Measurements from ENCODE around the gene PTPN7. TPM values are rescaled to one million over a fixed set of nuclear protein-coding genes. Genes with fewer than 3 reads are reported as not detected.
A peak's percentile ranks its signal among the peaks of the same experiment; 100 is the strongest.

The PTPN7 gene
- total RNA-seq, 4 donors from 2014 or later: 1.9 to 5.5 (median 3.1) TPM

DNA sequence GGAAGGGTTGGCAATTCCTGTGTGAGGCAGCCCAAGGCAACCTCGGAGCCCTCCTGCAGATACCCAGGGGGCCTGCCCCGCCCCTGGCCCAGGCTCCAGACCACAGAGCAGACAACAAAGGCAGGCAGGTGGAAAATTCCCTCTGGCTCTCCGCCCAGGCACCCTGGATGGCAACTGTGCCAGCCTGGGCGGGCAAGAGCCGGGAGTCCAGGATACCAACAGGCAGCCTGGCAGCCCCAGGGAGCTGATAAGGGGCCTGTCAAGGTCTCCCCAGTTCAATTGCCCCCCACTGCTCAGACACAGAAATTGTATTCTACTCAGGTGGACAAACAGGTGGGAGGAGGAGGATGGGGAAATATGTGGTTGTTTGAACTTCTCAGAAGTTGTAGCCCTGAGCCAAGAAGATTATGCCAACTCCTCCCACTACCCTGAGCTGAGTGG, 53.1 kb downstream of the PTPN7 start:
- no peak overlapping the region for H3K4me3 ChIP-seq
- H3K27ac ChIP-seq: peak overlapping the region; percentile 64 to 80 (median 70)
- no peaks in the 10 kb centered on the region for H3K9me3 ChIP-seq
- H3K27me3 ChIP-seq: no peaks in the 10 kb centered on the region
- intact Hi-C loops (cut with DNase I): no loop called here
- peaks cover 16 to 62% (median 25%) of the 10 kb centered on the region in 3 donors for H3K4me1 ChIP-seq
- TF ChIP-seq, protein P1, sequence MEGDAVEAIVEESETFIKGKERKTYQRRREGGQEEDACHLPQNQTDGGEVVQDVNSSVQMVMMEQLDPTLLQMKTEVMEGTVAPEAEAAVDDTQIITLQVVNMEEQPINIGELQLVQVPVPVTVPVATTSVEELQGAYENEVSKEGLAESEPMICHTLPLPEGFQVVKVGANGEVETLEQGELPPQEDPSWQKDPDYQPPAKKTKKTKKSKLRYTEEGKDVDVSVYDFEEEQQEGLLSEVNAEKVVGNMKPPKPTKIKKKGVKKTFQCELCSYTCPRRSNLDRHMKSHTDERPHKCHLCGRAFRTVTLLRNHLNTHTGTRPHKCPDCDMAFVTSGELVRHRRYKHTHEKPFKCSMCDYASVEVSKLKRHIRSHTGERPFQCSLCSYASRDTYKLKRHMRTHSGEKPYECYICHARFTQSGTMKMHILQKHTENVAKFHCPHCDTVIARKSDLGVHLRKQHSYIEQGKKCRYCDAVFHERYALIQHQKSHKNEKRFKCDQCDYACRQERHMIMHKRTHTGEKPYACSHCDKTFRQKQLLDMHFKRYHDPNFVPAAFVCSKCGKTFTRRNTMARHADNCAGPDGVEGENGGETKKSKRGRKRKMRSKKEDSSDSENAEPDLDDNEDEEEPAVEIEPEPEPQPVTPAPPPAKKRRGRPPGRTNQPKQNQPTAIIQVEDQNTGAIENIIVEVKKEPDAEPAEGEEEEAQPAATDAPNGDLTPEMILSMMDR (IDR thresholded peaks at IDR 0.05): no peak
- no peak for TF ChIP-seq POLR2A (IDR thresholded peaks at IDR 0.05)
- H3K36me3 ChIP-seq: no peaks in the 10 kb centered on the region
- no peak for DNase-seq
- WGBS, 2 donors: no CpG with 5 or more reads among the region's 5 CpGs

DNA sequence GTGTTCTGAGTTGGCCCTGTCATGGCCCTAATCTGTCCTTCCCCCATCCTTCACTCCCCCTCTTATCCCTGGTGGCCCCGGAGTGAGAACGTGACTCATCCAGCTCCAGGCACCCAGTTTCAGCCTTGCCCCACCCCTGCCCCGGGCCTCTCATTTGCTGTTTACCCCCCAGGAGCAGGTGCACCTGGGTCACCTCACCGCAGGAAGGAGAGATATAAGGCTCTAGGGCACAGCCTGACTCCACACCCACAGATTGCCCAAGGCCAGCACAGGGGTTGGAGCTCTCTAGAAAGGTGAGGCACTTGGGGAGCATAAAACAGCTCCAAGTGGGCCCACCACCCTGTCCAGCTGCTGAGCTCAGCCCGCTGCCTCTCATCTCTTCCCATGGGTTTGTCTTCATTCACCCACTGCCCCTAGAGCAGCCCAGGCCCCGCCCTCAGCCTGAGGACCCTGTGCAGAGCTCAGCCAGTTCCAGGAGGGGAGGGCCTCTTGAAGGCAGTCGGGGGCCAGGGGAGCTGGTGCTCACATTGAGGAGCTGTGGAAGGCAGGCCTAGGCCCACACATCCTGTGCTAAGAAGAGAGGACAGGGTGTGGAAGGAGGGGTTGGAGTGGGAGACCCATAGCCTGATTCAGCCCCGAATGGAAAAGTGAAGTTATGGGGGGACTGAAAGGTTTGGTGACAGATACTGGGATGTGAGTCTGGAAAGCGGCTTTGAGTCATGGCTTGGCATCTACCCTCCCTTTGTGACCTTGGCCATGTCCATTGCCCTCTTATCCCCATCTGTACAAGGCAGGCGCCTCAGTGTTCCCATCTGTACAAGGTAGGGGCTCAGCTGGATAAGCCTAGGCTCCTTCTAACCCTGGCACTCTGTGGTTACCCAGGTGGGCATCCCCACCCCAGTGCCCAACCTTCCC, 53.8 kb downstream of the PTPN7 start:
- intact Hi-C loops (cut with DNase I): no loop called here
- peaks cover 16 to 68% (median 25%) of the 10 kb centered on the region in 3 donors for H3K4me1 ChIP-seq
- H3K27ac ChIP-seq: peak overlapping the region; percentile 64 to 80 (median 70)

DNA sequence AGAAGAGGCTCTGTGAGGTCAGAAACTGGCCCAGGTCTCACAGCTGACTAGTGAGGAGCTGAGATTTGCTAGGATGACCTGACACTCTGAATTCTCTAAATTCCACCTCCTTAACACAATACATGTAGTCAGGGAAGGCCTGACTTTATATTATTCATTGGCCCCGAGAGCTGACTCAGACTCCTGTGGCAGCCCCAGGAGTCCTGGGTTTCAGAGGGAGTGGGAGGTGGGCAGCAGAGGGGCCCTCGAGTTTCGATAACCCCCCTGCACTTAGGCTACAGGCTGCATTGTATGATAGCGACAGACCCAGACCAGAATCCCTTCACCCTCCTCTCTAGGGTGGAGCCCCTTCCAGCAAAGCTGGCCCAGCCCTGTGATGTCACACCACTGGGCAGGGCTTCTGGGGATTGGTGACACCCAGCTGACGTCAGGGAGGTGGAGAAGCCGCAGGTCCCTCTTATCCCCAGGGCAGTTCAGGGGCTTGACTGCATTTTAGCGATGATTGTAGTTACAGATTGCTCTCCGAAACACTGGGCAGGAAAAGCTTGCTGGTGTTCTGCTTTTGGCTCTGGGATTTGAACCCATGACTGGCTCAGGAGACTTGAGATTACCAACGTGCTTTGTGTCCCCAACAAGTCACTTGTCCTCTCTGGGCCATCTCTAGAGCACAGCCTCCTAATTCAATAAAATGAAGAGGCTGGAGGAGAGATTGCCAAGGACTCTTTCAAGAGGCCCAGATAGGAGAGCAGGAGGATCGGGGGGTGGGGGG, 54.6 kb downstream of the PTPN7 start:
- TF ChIP-seq, protein P1 (IDR thresholded peaks at IDR 0.05): no peak
- no peak for TF ChIP-seq POLR2A (IDR thresholded peaks at IDR 0.05)
- peaks cover 16 to 74% (median 25%) of the 10 kb centered on the region in 3 donors for H3K4me1 ChIP-seq
- H3K27me3 ChIP-seq: no peaks in the 10 kb centered on the region
- intact Hi-C loops (cut with DNase I): no loop called here
- no peak overlapping the region for H3K4me3 ChIP-seq
- peak overlapping the region; percentile 64 to 80 (median 69) for H3K27ac ChIP-seq
- DNase-seq: no peak
- 50 to 61% methylated on average over 1 to 7 of the region's 10 CpGs for WGBS, 2 donors
- H3K36me3 ChIP-seq: no peaks in the 10 kb centered on the region
- no peaks in the 10 kb centered on the region for H3K9me3 ChIP-seq

More for the DNA sequence above, 53.8 kb downstream of the PTPN7 start:
- TF ChIP-seq, protein P1 (IDR thresholded peaks at IDR 0.05): no peak
- TF ChIP-seq POLR2A (IDR thresholded peaks at IDR 0.05): no peak
- Histone ChIP-seq H3K36me3 (no peaks in the 10 kb centered on the region), H3K9me3 (no peaks in the 10 kb centered on the region), H3K27me3 (no peaks in the 10 kb centered on the region), H3K4me3 (no peak overlapping the region)
- no peak for DNase-seq
- WGBS, 2 donors: 45 to 48% methylated on average over 5 to 7 of the region's 10 CpGs

DNA sequence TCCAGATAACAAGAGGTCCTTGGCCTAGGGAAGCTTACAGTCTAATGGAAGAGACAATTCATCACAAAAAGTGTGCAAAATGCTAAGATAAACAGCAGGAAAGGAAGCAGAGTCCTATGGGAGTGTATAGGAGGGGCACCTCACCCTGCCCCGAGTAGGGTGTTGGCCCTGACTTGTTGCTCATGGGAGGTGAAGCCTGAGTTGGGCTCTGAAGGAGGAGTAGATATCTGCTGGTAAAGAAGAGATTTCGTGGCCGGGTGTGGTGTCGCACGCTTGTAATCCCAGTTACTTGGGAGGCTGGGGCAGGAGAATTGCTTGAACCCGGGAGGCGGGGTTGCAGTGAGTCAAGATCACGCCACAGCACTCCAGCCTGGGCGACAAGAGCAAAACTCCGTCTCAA, 56.3 kb downstream of the PTPN7 start:
- Histone ChIP-seq H3K36me3 (no peaks in the 10 kb centered on the region), H3K27ac (peak overlapping the region; percentile 14 to 50 (median 45)), H3K4me1 (peaks cover 15 to 70% (median 25%) of the 10 kb centered on the region in 3 donors), H3K27me3 (no peaks in the 10 kb centered on the region), H3K9me3 (no peaks in the 10 kb centered on the region), H3K4me3 (no peak overlapping the region)
- TF ChIP-seq, protein P1 (IDR thresholded peaks at IDR 0.05): no peak
- no peak for TF ChIP-seq POLR2A (IDR thresholded peaks at IDR 0.05)
- WGBS, 2 donors: 60 to 69% methylated on average over 9 to 10 of the region's 10 CpGs
- intact Hi-C loops (cut with DNase I): no loop called here
- no peak for DNase-seq
